GM18861 (cell line): ENCODE measurements around the gene ABHD16A.
"Not testable (repeated sequence)": the region's sequence is repeated elsewhere in the genome, so short reads cannot be mapped to it uniquely, and the experiment has no call there.

Source experiments
- ATAC-seq: cut with Tn5 transposase; IDR thresholded peaks from one replicate; pipeline ENCODE4 v1.9.1; 2021; ENCODE audit not compliant: unreplicated experiment

Gene ABHD16A

DNA sequence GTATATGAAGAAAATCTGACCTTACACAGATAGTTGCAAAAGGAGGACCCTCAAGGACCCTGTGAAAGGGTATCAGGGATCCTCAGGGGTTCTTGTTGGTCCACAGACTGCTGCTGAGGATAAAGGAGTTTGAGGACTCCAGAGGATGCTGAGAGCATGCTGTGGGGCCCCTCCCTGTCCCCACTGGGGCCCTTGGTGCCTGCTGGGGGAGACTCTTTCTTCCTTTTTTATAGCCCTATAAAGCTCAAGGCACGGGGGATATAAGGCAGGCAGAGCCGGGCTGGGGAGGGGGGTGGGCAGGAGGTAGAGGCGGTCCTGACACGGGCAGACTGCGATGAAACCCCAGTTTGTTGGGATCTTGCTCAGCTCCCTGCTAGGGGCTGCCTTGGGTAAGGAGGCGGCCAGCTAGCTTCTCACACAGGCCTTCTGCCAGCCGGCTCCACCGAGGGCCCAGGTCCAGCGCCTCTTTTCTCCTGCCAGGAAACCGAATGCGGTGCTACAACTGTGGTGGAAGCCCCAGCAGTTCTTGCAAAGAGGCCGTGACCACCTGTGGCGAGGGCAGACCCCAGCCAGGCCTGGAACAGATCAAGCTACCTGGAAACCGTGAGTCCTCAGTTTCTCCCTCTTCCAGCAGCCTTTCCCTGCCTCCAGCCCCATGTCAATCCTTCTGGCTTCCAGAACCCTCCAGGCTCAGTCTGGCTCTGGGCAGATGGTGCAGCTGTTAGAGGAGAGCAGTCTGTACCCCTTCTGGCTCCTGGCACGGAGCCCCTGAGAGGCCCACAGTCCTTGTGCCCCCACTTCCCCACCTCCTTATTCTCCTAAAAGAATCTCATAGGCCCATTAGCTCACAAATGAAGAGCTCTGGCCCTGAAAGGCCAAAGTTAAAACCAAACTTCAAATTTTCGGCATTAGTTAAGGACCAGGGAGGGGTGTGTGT lies 12.2 kb upstream of the ABHD16A start, which contains the start of gene LY6G6D:
TSS of gene LY6G6D (plus strand) at position 327 of the 937 bp plus-strand sequence. CDS start at position 335, 8 bp downstream.
- no peak for ATAC-seq

DNA sequence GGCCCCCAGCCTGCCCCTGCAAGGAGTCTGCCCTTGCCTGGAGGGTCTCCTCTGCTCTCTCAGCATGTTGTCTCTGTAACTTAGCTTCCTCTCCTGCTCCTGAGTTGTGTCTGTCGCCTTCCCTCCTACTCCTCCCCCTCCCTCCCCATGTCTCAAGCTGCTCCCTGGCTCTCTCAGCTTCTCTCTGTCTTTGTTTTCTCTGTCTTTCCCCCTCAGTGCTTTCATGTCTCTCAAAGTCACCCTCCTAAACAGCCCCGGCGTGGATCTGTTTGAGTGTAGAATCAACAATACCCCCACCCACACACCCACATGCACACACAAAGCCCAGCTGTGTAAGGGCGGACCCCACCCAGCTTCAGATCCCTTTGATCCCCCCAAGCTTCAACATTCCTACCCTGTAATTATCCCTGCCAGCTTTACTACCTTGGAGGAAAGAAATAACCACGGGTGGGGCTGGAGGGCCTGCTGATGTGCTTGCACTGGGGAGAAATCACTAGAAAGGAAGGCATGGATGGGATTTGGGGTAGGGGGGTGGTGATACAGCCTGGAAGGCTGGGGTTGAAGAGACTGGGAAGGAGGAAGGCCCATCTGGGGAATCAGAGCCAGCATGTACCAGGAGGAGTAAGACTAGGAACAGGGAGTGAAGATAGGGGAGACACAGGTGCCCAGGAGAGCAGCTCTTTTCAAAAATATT lies 11.0 kb upstream of the ABHD16A start:
- ATAC-seq: no peak

DNA sequence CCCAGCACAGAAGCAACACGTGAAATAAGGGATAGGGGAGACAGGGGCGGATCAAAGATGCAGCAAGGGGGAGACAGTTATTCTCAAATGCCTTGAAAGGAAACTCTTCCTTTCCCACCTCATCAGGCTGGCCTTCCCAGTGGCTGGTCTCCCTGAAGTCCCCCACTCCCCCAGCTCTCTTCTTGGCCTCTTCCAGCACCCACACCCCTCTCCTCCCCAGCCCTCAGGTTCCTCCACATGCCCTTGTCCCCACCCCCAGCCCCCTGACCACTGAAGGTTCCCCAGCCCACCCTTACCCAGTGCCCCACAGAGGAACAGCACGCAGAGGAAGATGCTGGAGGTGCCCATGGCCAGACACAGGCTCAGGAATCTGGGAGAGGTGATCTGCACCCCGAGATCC lies 10.3 kb upstream of the ABHD16A start:
- no peak for ATAC-seq

GRCh38 chr6:31712296-31712695 lies 9.2 kb upstream of the ABHD16A start:
- ATAC-seq: no peak

- no peak for ATAC-seq
These were observed 8.1 kb upstream of the ABHD16A start for GRCh38 chr6:31711233-31711632.

GRCh38 chr6:31710523-31711219 lies 7.5 kb upstream of the ABHD16A start:
- no peak for ATAC-seq

DNA sequence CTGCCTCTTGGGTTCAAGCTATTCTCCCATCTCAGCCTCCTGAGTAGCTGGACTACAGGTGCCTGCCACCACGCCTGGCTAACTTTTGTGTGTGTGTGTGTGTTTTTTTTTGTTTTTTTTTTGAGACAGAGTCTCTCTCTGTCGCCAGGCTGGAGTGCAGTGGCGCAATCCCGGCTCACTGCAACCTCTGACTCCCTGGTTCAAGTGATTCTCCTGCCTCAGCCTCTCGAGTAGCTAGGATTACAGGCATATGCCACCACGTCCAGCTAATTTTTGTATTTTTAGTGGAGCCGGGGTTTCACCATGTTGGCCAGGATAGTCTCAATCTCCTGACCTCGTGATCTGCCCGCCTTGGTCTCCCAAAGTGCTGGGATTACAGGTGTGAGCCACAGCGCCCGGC lies 6.0 kb upstream of the ABHD16A start:
- ATAC-seq: not testable (repeated sequence)

DNA sequence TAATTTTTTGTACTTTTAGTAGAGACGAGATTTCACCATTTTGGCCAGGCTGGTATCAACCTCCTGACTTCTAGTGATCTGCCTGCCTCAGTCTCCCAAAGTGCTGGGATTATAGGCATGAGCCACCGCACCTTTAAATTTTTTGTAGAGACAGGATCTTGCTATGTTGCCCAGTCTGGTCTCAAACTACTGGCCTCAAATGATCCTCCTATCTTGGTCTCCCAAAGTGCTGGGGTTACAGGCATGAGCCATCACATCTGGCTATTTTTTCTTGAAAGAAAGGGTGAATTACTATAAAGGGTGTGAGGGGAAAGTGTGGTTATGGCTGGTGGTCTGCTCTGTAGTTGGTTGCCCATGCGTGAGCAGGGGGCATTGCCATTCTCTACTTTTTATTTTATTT lies 5.1 kb upstream of the ABHD16A start:
- no peak for ATAC-seq

GRCh38 chr6:31707701-31708100 lies 4.6 kb upstream of the ABHD16A start:
- ATAC-seq: no peak

DNA sequence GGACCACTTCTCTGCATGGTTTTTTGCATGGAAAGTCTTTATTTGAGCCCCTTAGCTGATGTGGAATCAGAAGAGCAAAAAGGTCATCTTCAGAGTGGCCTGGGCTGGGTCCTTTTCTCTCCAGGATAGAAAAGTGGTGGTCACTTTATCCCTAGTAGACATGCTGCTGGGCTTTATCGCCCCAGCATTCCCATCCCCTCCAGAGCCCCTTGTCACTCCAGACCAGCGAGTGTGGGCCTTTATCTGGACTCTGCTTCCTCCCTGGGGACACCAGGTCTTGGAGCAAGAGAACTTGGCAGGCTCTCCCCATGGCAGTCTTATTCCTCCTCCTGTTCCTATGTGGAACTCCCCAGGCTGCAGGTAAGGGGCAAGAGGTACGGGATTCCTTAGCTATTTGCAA lies 3.5 kb upstream of the ABHD16A start, which contains the start of gene LY6G6F:
TSS of gene LY6G6F (plus strand) at position 268 of the 400 bp plus-strand sequence. CDS start at position 309, 41 bp downstream.
- ATAC-seq: no peak

- no peak for ATAC-seq
These were observed 2.8 kb upstream of the ABHD16A start for GRCh38 chr6:31705931-31706330.

DNA sequence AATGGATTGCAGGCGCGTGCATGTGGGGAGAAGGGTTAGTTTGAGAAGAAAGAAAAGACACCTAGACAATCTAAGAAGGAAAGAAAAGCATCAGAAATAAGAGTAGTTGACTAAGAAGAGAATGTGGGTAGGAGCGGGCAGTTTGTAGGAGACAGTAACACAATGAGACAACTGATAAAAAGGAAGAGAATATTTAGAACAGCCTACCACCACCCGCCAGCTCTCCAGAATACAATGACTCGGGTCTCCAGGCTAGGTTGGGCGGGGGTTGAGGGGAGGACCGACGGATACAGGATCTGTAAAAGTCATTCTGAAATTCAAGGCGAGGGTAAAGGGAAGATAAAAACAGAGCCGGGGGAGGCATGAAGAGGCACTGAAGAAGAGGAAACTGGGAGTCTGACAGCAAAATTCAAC lies 712 bp downstream of the ABHD16A start:
- no peak for ATAC-seq

DNA sequence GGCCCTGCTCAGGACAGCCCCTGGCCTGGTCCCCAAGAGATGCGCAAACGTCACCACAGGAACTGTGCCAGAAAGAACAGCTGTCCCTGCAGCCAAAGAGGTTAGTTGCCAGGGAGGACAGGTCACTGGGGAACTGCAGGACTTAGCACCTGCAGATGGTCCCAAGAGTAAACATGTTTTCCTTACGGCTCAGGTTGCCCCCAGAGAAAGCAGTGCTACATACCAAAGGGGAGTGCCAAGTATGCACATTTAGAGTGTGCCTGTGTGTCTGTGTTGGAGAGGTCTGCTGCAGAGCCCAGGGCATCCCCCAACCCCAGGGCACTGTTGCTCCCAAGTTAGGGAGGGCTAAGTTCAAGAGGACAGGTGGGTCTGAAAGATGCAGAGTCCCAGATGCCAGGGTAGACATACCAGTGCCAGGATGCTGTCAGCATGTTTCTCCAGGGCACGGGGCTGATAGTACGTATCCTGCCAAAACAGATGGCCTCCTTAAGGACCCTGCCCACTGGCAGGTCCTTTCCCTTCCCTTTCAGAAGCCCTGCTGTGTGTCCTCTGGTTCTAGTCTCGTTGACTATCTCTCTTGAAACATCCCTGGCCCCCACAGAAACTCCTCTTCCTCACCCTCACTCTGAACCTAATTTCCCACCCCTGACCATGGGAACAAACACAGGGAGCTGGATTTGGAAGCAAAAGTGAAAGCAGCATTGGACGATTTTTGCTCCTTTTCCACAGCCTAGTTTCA lies 1.3 kb downstream of the ABHD16A start:
- no peak for ATAC-seq

DNA sequence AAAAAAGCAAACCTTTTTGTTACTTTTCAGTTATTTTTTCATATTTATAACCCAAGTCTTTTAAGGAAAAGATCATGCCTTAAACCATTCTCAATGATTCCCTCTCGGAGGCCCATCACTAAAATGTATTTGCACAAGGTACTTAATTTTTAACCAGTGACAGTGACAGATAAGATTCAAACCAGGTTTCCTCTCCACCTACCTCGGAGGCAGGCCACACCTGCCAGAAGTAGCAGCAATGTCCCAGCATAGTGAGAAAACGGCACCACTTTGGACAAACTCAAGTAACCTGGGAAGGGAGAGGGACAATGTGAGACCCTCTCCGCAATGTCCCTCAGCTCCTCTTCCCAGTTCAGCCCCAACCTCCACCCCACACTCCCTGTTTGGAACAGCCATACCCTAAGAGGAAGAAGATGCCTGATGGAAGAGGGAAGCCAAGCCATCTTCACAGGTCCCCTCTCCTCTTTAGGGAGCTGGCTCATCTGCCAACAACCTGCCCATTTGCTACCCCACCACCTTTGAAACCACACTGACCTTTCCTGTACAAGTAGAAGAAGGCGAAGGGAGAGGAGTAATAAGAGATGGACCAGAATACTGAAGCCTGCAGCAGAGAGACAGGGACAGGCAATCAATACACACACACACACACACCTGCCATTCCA lies 2.3 kb downstream of the ABHD16A start:
- ATAC-seq: no peak

- no peak for ATAC-seq
These were observed 5.6 kb downstream of the ABHD16A start for GRCh38 chr6:31697555-31697954.

DNA sequence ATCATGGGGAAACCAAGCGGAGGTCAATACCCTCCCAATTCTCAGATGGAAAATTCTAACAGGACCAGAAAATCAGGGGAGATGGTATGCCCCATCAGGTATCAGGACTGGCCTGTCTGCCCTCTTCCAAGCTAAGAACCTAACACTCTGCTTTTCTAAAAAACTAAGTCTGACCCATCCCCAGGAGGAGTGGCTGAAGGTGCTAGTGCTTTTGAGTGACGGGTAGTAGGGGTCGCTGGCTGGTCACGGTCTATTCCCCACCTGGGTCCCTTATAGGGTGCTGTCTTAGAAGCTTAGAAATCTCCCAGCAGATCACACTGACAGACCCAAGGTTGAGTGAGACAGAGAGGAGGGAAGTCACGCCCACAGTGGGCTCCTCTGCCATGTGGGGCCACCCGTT lies 9.6 kb downstream of the ABHD16A start:
- ATAC-seq: no peak

DNA sequence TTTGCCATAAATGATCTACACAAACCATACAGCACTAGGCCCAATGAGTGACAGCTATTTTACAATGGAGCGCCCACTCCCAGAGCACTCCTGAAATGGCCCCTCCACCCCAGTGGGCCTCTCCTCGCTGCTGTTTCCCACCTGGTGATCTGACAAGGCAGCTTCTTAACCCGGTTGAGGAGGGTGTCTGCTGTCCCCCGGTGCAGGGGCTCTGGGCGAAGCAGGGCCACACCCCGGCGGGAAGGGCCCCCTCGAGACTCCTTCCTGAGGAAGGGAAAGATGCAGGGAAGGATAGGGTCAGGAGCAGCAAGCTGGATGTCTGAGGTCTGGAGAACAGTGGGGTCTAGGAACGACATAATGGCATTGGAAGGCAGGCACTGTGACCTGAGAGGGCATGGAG lies 10.2 kb downstream of the ABHD16A start:
- ATAC-seq: no peak

GRCh38 chr6:31692353-31692752 lies 10.8 kb downstream of the ABHD16A start:
- ATAC-seq: no peak

DNA sequence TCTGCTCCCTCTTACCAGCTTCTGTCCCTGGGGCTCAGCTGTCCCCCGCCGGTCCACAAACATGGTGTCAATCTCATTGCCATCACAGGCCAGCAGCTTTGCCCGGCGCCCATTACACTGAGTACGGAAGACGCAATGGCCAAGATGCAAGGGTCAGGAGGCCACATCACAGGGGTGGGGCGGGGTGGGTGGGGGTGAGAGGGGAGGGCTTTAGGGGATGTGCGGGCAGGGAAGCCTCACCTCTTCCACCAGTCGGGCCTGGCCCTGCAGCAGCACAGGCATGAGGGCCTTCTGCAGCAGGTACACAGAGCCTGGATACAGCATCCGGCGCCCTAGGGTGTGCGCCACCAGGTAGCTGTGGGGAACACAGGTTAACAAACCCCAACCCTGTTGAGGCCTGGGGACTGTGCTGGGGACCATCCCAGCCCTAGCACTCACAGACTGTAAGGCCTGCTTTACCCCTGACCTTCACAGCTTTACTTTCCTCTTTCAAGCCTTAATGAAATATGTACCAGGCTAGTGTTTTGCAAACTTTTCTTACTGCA lies 11.5 kb downstream of the ABHD16A start:
- no peak for ATAC-seq

DNA sequence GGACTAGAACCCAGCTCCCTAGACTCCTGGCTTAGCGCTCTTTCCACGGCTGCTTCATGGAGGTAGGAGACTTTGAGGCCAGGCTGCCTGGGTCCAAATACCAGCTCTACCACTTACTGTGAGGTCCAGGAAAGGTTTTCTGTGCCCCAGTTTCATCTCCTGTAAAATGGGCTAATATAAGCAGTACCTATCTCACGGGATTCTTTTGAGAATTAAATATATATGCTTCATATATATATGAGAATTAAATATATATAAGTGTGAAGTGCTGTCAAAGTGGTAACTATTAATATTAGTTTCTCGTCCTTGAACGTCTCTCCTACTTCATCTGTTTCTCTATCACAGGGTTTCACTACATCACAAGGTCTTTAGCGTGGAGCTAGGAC lies 12.1 kb downstream of the ABHD16A start:
- no peak for ATAC-seq
